WTC11 (cell line): ENCODE measurements around the gene SHOC2.

Experiments
- GABPB1 ChIP-seq: sonication (generic); formaldehyde crosslinking; IDR thresholded peaks from 2 replicates; pipeline ENCODE4 v1.8.1; 2023; ENCODE audit warnings: mild to moderate bottlenecking, missing genetic modification reagents
- TF ChIP-seq, protein P1 (sequence below): sonication (generic); formaldehyde crosslinking; IDR thresholded peaks from 2 replicates; pipeline ENCODE4 v1.8.0; 2022; ENCODE audit warnings: mild to moderate bottlenecking, missing genetic modification reagents

DNA sequence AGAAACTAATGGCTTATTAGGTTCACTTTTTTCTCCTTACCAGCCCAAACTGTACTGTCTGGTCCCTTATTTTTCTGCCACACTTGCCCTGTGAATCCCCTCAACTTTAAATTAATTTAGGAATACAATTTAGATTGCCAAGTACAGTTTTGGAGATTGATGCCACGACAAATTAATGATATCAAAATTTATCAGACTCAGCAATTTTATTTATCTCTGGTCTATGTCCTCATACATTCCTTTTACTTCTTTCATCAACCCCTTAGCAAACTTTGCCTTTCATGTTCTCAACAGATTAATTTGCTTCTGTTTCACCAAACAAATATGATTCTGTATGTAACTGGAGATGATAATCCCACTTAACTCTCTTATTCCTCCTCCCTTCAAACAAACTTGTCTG, 38.2 kb downstream of the SHOC2 start:
- TF ChIP-seq GABPB1 (CRISPR knock-in tag): no peak
- TF ChIP-seq, protein P1, sequence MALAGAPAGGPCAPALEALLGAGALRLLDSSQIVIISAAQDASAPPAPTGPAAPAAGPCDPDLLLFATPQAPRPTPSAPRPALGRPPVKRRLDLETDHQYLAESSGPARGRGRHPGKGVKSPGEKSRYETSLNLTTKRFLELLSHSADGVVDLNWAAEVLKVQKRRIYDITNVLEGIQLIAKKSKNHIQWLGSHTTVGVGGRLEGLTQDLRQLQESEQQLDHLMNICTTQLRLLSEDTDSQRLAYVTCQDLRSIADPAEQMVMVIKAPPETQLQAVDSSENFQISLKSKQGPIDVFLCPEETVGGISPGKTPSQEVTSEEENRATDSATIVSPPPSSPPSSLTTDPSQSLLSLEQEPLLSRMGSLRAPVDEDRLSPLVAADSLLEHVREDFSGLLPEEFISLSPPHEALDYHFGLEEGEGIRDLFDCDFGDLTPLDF (CRISPR knock-in tag): no peak
